A549 (cell line): ENCODE data around the gene FCER1G. TPM values are rescaled to one million over a fixed set of nuclear protein-coding genes. Genes with fewer than 3 reads are reported as not detected.

ENCODE experiments used
- ATAC-seq, 2 experiments: fragments of 200-7000 bp in 1 of 2; fragments of >200 bp in 1 of 2; cut with Nextera tagmentation in 1 of 2; cut with Tn5 transposase in 1 of 2; 3 replicates each; pipeline versions ENCODE4 v1.8.0 to v1.9.1; 2018 to 2020; ENCODE audit warnings: mild to moderate bottlenecking in 1 of 2, moderate library complexity in 1 of 2
- CTCF ChIA-PET: fragments of 300-600 bp; sonication (Branson Sonifier 250); formaldehyde crosslinking; extraction: SDS; loops from one replicate; lab custom pipeline; 2021; ENCODE audit warnings: antibody characterized with exemption, inconsistent platforms; lab: Yijun Ruan, JAX
- POLR2A ChIA-PET: fragments of 350-600 bp; formaldehyde crosslinking; extraction: SDS; loops from one replicate; lab custom pipeline; 2021; ENCODE audit warnings: antibody characterized with exemption, inconsistent platforms; lab: Yijun Ruan, JAX
- DNase-seq, 2 experiments: peaks; one replicate each; pipeline versions ENCODE4 v3.0.0 to v3.0.0-alpha.2; 2011 to 2016; ENCODE audit warnings: low read depth in 1 of 2, low spot score in 1 of 2
- FAIRE-seq: peaks from 2 replicates; lab custom pipeline; 2011; peaks lifted over from hg19 to GRCh38; lab: Jason Lieb, UNC
- H3K27ac ChIP-seq, 2 experiments: fragments of >200 bp; sonication (Bioruptor Twin); formaldehyde crosslinking; 3 replicates each; pipeline ENCODE4 v1.5.1; 2016 to 2017
- H3K4me1 ChIP-seq: fragments of >200 bp; sonication (Bioruptor Twin); formaldehyde crosslinking; 3 replicates; pipeline ENCODE4 v1.6.1; 2016
- H3K4me2 ChIP-seq: fragments of >200 bp; sonication (Bioruptor Twin); formaldehyde crosslinking; 3 replicates; pipeline ENCODE4 v1.6.1; 2016
- H3K4me3 ChIP-seq: fragments of >200 bp; sonication (Bioruptor Twin); formaldehyde crosslinking; 3 replicates; pipeline ENCODE4 v1.5.1; 2016
- H3K9me3 ChIP-seq: fragments of >200 bp; sonication (Bioruptor Twin); formaldehyde crosslinking; 3 replicates; pipeline ENCODE4 v1.6.1; 2016
- BCL3 ChIP-seq: fragments of >200 bp; sonication (Bioruptor Twin); formaldehyde crosslinking; IDR thresholded peaks from 3 replicates; pipeline ENCODE4 v1.6.1; 2016
- CEBPB ChIP-seq, 2 experiments: fragments of >200 bp in 1 of 2; sonication (Bioruptor Twin) in 1 of 2; formaldehyde crosslinking in 1 of 2; IDR thresholded peaks; 2 replicates each; pipeline ENCODE4 v1.6.1; 2012 to 2016
- CHD4 ChIP-seq: fragments of 200-600 bp; sonication (generic); IDR thresholded peaks from 2 replicates; pipeline ENCODE4 v1.6.1; 2016; ENCODE audit warnings: antibody characterized with exemption, mild to moderate bottlenecking, borderline replicate concordance
- E2F6 ChIP-seq: IDR thresholded peaks from 2 replicates; pipeline ENCODE4 v1.6.1; 2012; ENCODE audit warnings: low read depth, borderline replicate concordance
- ELK1 ChIP-seq: fragments of 150-350 bp; IDR thresholded peaks from 2 replicates; pipeline ENCODE4 v1.6.1; 2014; ENCODE audit warnings: low read depth, mild to moderate bottlenecking, low read length
- FOSL2 ChIP-seq, 2 experiments: fragments of 450-650 bp in 1 of 2; fragments of >200 bp in 1 of 2; sonication (Bioruptor Twin) in 1 of 2; formaldehyde crosslinking; IDR thresholded peaks; 2 replicates each; pipeline versions ENCODE4 v1.5.0 to v1.6.1; 2016 to 2020; ENCODE audit warnings: mild to moderate bottlenecking in 1 of 2, moderate library complexity in 1 of 2
- HES2 ChIP-seq: fragments of >200 bp; sonication (Bioruptor Twin); formaldehyde crosslinking; IDR thresholded peaks from 2 replicates; pipeline ENCODE4 v1.6.1; 2016
- HEYL ChIP-seq: fragments of 250-450 bp; sonication (Bioruptor Pico); IDR thresholded peaks from 2 replicates; pipeline ENCODE4 v1.8.0; 2021; ENCODE audit warnings: mild to moderate bottlenecking, moderate library complexity
- HOXA7 ChIP-seq: fragments of 250-450 bp; sonication (Bioruptor Pico); IDR thresholded peaks from 2 replicates; pipeline ENCODE4 v1.5.0; 2020; ENCODE audit warnings: mild to moderate bottlenecking, moderate library complexity
- HOXB13 ChIP-seq: fragments of 250-450 bp; sonication (Bioruptor Pico); IDR thresholded peaks from 2 replicates; pipeline ENCODE4 v1.5.0; 2020; ENCODE audit warnings: low read depth, mild to moderate bottlenecking, moderate library complexity
- HOXB5 ChIP-seq: fragments of 250-450 bp; sonication (Bioruptor Pico); IDR thresholded peaks from 2 replicates; pipeline ENCODE4 v1.5.0; 2020; ENCODE audit warnings: mild to moderate bottlenecking, moderate library complexity
- JUN ChIP-seq, 2 experiments: fragments of >200 bp; sonication (Bioruptor Twin); formaldehyde crosslinking; IDR thresholded peaks; 2 replicates in 1 of 2; 3 replicates in 1 of 2; pipeline ENCODE4 v1.6.1; 2016 to 2017
- KDM5A ChIP-seq: fragments of 200-600 bp; sonication (generic); IDR thresholded peaks from 2 replicates; pipeline ENCODE4 v1.6.1; 2016; ENCODE audit warnings: antibody characterized with exemption, mild to moderate bottlenecking
- MYC ChIP-seq: IDR thresholded peaks from 2 replicates; pipeline ENCODE4 v1.6.1; 2012; ENCODE audit warnings: mild to moderate bottlenecking, inconsistent platforms, low read length, improper control_type of control experiment, borderline replicate concordance
- PHF8 ChIP-seq: fragments of 200-600 bp; sonication (generic); IDR thresholded peaks from 2 replicates; pipeline ENCODE4 v1.6.1; 2016; ENCODE audit warnings: low read depth, mild to moderate bottlenecking, antibody characterized with exemption, moderate library complexity, borderline replicate concordance
- POLR2AphosphoS2 ChIP-seq: conservative IDR thresholded peaks from 2 replicates; pipeline ENCODE4 v1.6.1; 2012; ENCODE audit warnings: low read length, improper control_type of control experiment, inconsistent platforms
- RAD21 ChIP-seq, 2 experiments: fragments of >200 bp in 1 of 2; sonication (Bioruptor Twin) in 1 of 2; formaldehyde crosslinking in 1 of 2; IDR thresholded peaks in 1 of 2; conservative IDR thresholded peaks in 1 of 2; 2 replicates in 1 of 2; 3 replicates in 1 of 2; pipeline ENCODE4 v1.6.1; 2012 to 2018; ENCODE audit warnings: inconsistent platforms in 1 of 2
- RFX5 ChIP-seq: fragments of 450-650 bp; IDR thresholded peaks from 2 replicates; pipeline ENCODE4 v1.7.1; 2014; ENCODE audit warnings: antibody characterized with exemption, mild to moderate bottlenecking, moderate library complexity
- SREBF2 ChIP-seq: fragments of 450-650 bp; IDR thresholded peaks from 2 replicates; pipeline ENCODE4 v1.6.1; 2014; ENCODE audit warnings: mild to moderate bottlenecking, moderate library complexity
- TFCP2L1 ChIP-seq: fragments of 250-450 bp; sonication (Bioruptor Pico); IDR thresholded peaks from 2 replicates; pipeline ENCODE4 v1.5.0; 2021; ENCODE audit warnings: mild to moderate bottlenecking
- TP53 ChIP-seq: fragments of 250-450 bp; sonication (Bioruptor Pico); IDR thresholded peaks from 2 replicates; pipeline ENCODE4 v1.5.0; 2021; ENCODE audit warnings: mild to moderate bottlenecking, moderate library complexity
- ZFP36 ChIP-seq: fragments of 450-650 bp; IDR thresholded peaks from 2 replicates; pipeline ENCODE4 v1.6.1; 2014; ENCODE audit warnings: borderline replicate concordance; ENCODE audit not compliant: partially characterized antibody
- ZNF302 ChIP-seq: fragments of 250-450 bp; sonication (Bioruptor Pico); IDR thresholded peaks from 2 replicates; pipeline ENCODE4 v1.9.0; 2021; ENCODE audit warnings: inconsistent platforms, mild to moderate bottlenecking, moderate library complexity
- WGBS: methylation state at CpG from one replicate; pipeline ENCODE4 v1.1.6; 2017; ENCODE audit errors: missing lambda C conversion rate; 5-methylcytosine and 5-hydroxymethylcytosine counted together
- polyA minus RNA-seq: library from RNA; depleted of rRNA, polyadenylated mRNA; stranded (reverse); fragments of >200 nt; gene quantifications from 2 replicates; pipeline ENCODE4 v1.2.3, GENCODE V29; 2011; rRNA and poly(A)+ RNA removed
- polyA plus RNA-seq, 4 experiments: library from polyadenylated mRNA; depleted of rRNA in 3 of 4; stranded (reverse); fragments of >200 nt; fragmentation: RNase III in 1 of 4; extraction: RNeasy Plus Mini Kit Qiagen cat#74134 plus additional on column Dnase treatment in 1 of 4; gene quantifications; 2 replicates in 3 of 4; 3 replicates in 1 of 4; pipeline ENCODE4 v1.2.3, GENCODE V29; 2011 to 2017
- TF ChIP-seq, protein P1 (sequence below): IDR thresholded peaks from 2 replicates; pipeline ENCODE4 v1.6.1; 2012
- TF ChIP-seq, protein P2 (sequence below): fragments of 450-650 bp; IDR thresholded peaks from 2 replicates; pipeline ENCODE4 v1.6.1; 2014; ENCODE audit warnings: antibody characterized with exemption

The FCER1G gene
- polyA plus RNA-seq (2011; rRNA removed) (0.40 and 0.83 TPM in 2 replicates), polyA plus RNA-seq (2017; fragmentation: RNase III; extraction: RNeasy Plus Mini Kit Qiagen cat#74134 plus additional on column Dnase treatment) (0.25 TPM in 1 of 3 replicates, not detected in the others), polyA minus RNA-seq (not detected in 2 replicates)
- 0.20 and 0.31 TPM in 2 replicates for polyA plus RNA-seq (2012; cell fraction: cytosol; rRNA removed)
- polyA plus RNA-seq (2012; cell fraction: nucleus; rRNA removed) = 0.26 and 0.54 TPM in 2 replicates

DNA sequence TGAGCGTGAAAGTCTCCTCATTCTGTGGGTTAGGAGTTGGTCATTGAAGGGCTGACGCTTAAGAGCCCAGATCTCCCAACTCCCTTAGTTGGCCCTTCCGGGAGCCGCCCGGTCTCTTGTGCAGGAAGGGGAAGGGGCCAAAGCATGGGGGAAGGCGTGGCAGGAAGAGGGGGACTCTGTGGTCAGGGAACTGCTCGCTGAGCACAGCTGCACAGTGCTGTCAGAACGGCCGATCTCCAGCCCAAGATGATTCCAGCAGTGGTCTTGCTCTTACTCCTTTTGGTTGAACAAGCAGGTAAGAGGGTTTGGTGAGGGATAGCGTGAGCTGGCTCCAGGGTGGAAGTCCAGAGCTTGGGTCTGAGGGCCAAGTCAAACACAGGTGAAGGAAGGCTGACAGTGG is at the start of gene FCER1G:
Gene FCER1G (plus strand): TSS at position 220 of the 400 bp plus-strand sequence. CDS start 27 bp downstream, at position 247.
- POLR2A ChIA-PET = interaction anchor here (0.6 kb wide), 1 partner anchor 11 kb away, joined by 4 read pairs; the partner anchor contains the start of gene TOMM40L
- Histone ChIP-seq H3K4me2 (no peak within 1 kb of the TSS), H3K4me1 (no peaks in the 10 kb centered on the region), H3K27ac (no peak within 1 kb of the TSS), H3K9me3 (no peaks in the 10 kb centered on the region), H3K4me3 (no peak within 1 kb of the TSS)
- DNase-seq = no peak
- FAIRE-seq = no peak
- TF ChIP-seq CEBPB (IDR thresholded peaks at IDR 0.05) (no peak), TFCP2L1 (CRISPR knock-in tag) (no peak), MYC (no peak), FOSL2 (IDR thresholded peaks at IDR 0.05) (no peak), FOSL2 (CRISPR knock-in tag; IDR thresholded peaks at IDR 0.05) (no peak), POLR2AphosphoS2 (no peak), KDM5A (no peak)
- TF ChIP-seq, all 56 proteins: peak for 0
- ATAC-seq = no peak
- 94% methylated on average over 10 of the region's 10 CpGs for WGBS
- CTCF ChIA-PET = interaction anchor here (1.0 to 20.1 kb wide), 6 partner anchors 8 to 169 kb away, joined by 3 to 319 read pairs (median 34); partner anchors contain the start of genes CFAP126, NDUFS2 and TOMM40L

GRCh38 chr1:161165742-161166668 is 49.1 kb upstream of the FCER1G start, which contains the start of gene PPOX:
TSS of gene PPOX (plus strand) at chr1:161166426. CDS start at chr1:161166848, 422 bp downstream.
- peak within 1 kb of the TSS; percentile 62 for H3K4me3 ChIP-seq
- H3K4me2 ChIP-seq = peak within 1 kb of the TSS; percentile 99
- peak; percentile 95 to 97 for ATAC-seq
- FAIRE-seq = no peak
- H3K27ac ChIP-seq = peak within 1 kb of the TSS; percentile 77 to 92
- POLR2A ChIA-PET = interaction anchor here (0.6 to 2.8 kb wide), 11 partner anchors 8 to 224 kb away, joined by 3 to 25 read pairs (median 4); partner anchors contain the start of genes B4GALT3, NDUFS2, UFC1 and USF1
- CTCF ChIA-PET = interaction anchor here (0.6 to 5.5 kb wide), 27 partner anchors 10 to 973 kb away, joined by 3 to 59 read pairs (median 4); partner anchors contain the start of genes DEDD, NECTIN4 and UFC1
- H3K4me1 ChIP-seq = peaks cover 16% of the 10 kb centered on the region
- peak; percentile 97 to 99 for DNase-seq
- under 1% methylated on average over 50 of the region's 54 CpGs for WGBS
- H3K9me3 ChIP-seq = no peaks in the 10 kb centered on the region
- TF ChIP-seq ZNF302 (CRISPR knock-in tag) = no peak
- TF ChIP-seq BCL3 = no peak; the same call in 2 of the 3 replicates
- no peak for TF ChIP-seq CHD4
- no peak for TF ChIP-seq FOSL2 (IDR thresholded peaks at IDR 0.05)
- no peak for TF ChIP-seq FOSL2 (CRISPR knock-in tag; IDR thresholded peaks at IDR 0.05)
- TF ChIP-seq HEYL = no peak
- TF ChIP-seq JUN (IDR thresholded peaks at IDR 0.05) = peak; percentile 29 to 63; a peak in 2 of 5 replicates
- no peak for TF ChIP-seq TP53
- TF ChIP-seq, protein P1, sequence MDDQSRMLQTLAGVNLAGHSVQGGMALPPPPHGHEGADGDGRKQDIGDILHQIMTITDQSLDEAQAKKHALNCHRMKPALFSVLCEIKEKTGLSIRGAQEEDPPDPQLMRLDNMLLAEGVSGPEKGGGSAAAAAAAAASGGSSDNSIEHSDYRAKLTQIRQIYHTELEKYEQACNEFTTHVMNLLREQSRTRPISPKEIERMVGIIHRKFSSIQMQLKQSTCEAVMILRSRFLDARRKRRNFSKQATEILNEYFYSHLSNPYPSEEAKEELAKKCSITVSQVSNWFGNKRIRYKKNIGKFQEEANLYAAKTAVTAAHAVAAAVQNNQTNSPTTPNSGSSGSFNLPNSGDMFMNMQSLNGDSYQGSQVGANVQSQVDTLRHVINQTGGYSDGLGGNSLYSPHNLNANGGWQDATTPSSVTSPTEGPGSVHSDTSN = peak; percentile 69; the same call in 1 of the 2 replicates
- TF ChIP-seq HOXB13 (CRISPR knock-in tag) = 0 out of 2 replicates have a peak, but pooled peaks have one; percentile 42
- no peak for TF ChIP-seq HOXB5 (CRISPR knock-in tag)
- TF ChIP-seq, protein P2, sequence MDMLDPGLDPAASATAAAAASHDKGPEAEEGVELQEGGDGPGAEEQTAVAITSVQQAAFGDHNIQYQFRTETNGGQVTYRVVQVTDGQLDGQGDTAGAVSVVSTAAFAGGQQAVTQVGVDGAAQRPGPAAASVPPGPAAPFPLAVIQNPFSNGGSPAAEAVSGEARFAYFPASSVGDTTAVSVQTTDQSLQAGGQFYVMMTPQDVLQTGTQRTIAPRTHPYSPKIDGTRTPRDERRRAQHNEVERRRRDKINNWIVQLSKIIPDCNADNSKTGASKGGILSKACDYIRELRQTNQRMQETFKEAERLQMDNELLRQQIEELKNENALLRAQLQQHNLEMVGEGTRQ = peak; percentile 75
- TF ChIP-seq ZFP36 = no peak
- no peak for TF ChIP-seq HES2
- TF ChIP-seq E2F6 = peak; percentile 80; the same call in 1 of the 2 replicates
- TF ChIP-seq HOXA7 = no peak
- no peak; the same call in none of the 2 replicates for TF ChIP-seq PHF8
- no peak for TF ChIP-seq SREBF2
- no peak for TF ChIP-seq RAD21 (conservative IDR thresholded peaks at IDR 0.05 in 1 of 2, IDR thresholded peaks at IDR 0.05 in 1 of 2)
- 0 out of 2 replicates have a peak, but pooled peaks have one; percentile 6 for TF ChIP-seq RFX5
- no peak for TF ChIP-seq ELK1
